GM18517 (cell line): ENCODE measurements around the gene NALCN.

Source experiments
- ATAC-seq: cut with Tn5 transposase; IDR thresholded peaks from one replicate; pipeline ENCODE4 v1.9.1; 2021; ENCODE audit warnings: mild to moderate bottlenecking, moderate library complexity; ENCODE audit not compliant: unreplicated experiment

NALCN gene

GRCh38 chr13:101049166-101049850, 367.0 kb downstream of the NALCN start:
- no peak for ATAC-seq

GRCh38 chr13:101036546-101036945, 379.8 kb downstream of the NALCN start:
- no peak for ATAC-seq

- ATAC-seq = no peak
Observed at GRCh38 chr13:101035119-101035620, 381.1 kb downstream of the NALCN start.

- no peak for ATAC-seq
Observed at GRCh38 chr13:101026736-101027398, 389.4 kb downstream of the NALCN start.

- no peak for ATAC-seq
Observed at GRCh38 chr13:101026328-101026727, 390.0 kb downstream of the NALCN start.

GRCh38 chr13:101025925-101026324, 390.4 kb downstream of the NALCN start:
- ATAC-seq = no peak

- no peak for ATAC-seq
Observed at GRCh38 chr13:101025519-101025918, 390.8 kb downstream of the NALCN start.

GRCh38 chr13:101019126-101019525, 397.2 kb downstream of the NALCN start:
- ATAC-seq = no peak

GRCh38 chr13:101018720-101019119, 397.6 kb downstream of the NALCN start:
- ATAC-seq = no peak

GRCh38 chr13:101017123-101017872, 399.0 kb downstream of the NALCN start:
- no peak for ATAC-seq

GRCh38 chr13:101016475-101016874, 399.8 kb downstream of the NALCN start:
- ATAC-seq = no peak

GRCh38 chr13:101013245-101013644, 403.1 kb downstream of the NALCN start:
- ATAC-seq = no peak

GRCh38 chr13:101010100-101010499, 406.2 kb downstream of the NALCN start:
- ATAC-seq = no peak

GRCh38 chr13:101007245-101007644, 409.1 kb downstream of the NALCN start:
- ATAC-seq = no peak
